ENCODE results near the gene MYRIP. TPM values are rescaled to one million over a fixed set of nuclear protein-coding genes. Genes with fewer than 3 reads are reported as not detected.

The MYRIP gene
- polyA plus RNA-seq, 1 of the 3 experiments (the other 2 are of a cell fraction), result 1.2 TPM

- TF ChIP-seq REST (IDR thresholded peaks at IDR 0.05; ENCODE audit: low read depth, low read length) (no peak), JUND (IDR thresholded peaks at IDR 0.05) (no peak)
These were observed 29.1 kb upstream of the MYRIP start (continued) for GRCh38 chr3:39780352-39780751.

- TF ChIP-seq RFX5 (IDR thresholded peaks at IDR 0.05; ENCODE audit: low read length) (no peak), USF2 (IDR thresholded peaks at IDR 0.05; ENCODE audit: borderline replicate concordance, low read depth, low read length) (no peak), SIN3A (IDR thresholded peaks at IDR 0.05; ENCODE audit: borderline replicate concordance, low read depth, low read length) (no peak), USF1 (IDR thresholded peaks at IDR 0.05; ENCODE audit: borderline replicate concordance, low read depth) (no peak), RCOR1 (IDR thresholded peaks at IDR 0.05; ENCODE audit: low read length) (no peak), CHD2 (IDR thresholded peaks at IDR 0.05; ENCODE audit: low read length, partially characterized antibody) (no peak), CTCF (IDR thresholded peaks at IDR 0.05) (no peak), POLR2AphosphoS5 (IDR thresholded peaks at IDR 0.05; ENCODE audit: low read depth, low read length) (no peak), GABPA (IDR thresholded peaks at IDR 0.05; ENCODE audit: low read depth) (no peak), TCF12 (IDR thresholded peaks at IDR 0.05) (no peak), MEF2A (IDR thresholded peaks at IDR 0.05; ENCODE audit: borderline replicate concordance, low read depth) (no peak), ELF1 (IDR thresholded peaks at IDR 0.05) (no peak), YY1 (IDR thresholded peaks at IDR 0.05; ENCODE audit: low read depth) (no peak)
These were observed 28.4 kb upstream of the MYRIP start for GRCh38 chr3:39781025-39781424.

More at GRCh38 chr3:39781025-39781424, 28.4 kb upstream of the MYRIP start:
- POLR2A ChIA-PET, result no interaction called here
- Histone ChIP-seq H4K20me1 (ENCODE audit: insufficient read depth) (no peaks in the 10 kb centered on the region), H3K9me2 (no peaks in the 10 kb centered on the region), H3F3A (replicated peaks; ENCODE audit: insufficient read depth) (no peaks in the 10 kb centered on the region), H3K79me2 (ENCODE audit: insufficient read depth) (no peaks in the 10 kb centered on the region), H3K4me2 (no peak overlapping the region), H3K4me3 (ENCODE audit: low read depth in 2 of 2, low read length in 1 of 2) (no peak overlapping the region), H3K4me1 (ENCODE audit: control insufficient read depth in 1 of 2, insufficient read depth in 2 of 2, low read depth in 1 of 2, low read length in 1 of 2) (peaks cover 0 to 6% of the 10 kb centered on the region in 2 experiments; a peak in 2 of 4 replicates), H3K36me3 (replicated peaks in 1 of 2; ENCODE audit: control insufficient read depth in 1 of 2, insufficient read depth in 2 of 2, low read length in 1 of 2) (no peaks in the 10 kb centered on the region), H3K9ac (no peak overlapping the region), H3K27ac (ENCODE audit: low read depth in 2 of 2, low read length in 1 of 2) (no peak overlapping the region), H3K27me3 (ENCODE audit: insufficient read depth) (no peaks in the 10 kb centered on the region), H2AFZ (ENCODE audit: low read depth) (no peak overlapping the region), H3K9me3 (no peaks in the 10 kb centered on the region)
- WGBS (ENCODE audit: low lambda C conversion rate), result 18% methylated on average over 1 of the region's 1 CpG
- no peak for DNase-seq
- CTCF ChIA-PET, result no interaction called here

Measured in SK-N-SH (cell line).